ENCODE measurements around the gene SDF4. TPM values are rescaled to one million over a fixed set of nuclear protein-coding genes. Genes with fewer than 3 reads are reported as not detected.

SDF4 gene
- total and polyA plus RNA-seq, 2 of the 8 experiments (the other 6 are each of a cell fraction or from before 2014, with no cell fraction given): 45.5 to 75.6 TPM

- TF ChIP-seq KDM4A (IDR thresholded peaks at IDR 0.05; ENCODE audit: low read depth, low read length, severe bottlenecking): no peak
- no peak for TF ChIP-seq JUND (IDR thresholded peaks at IDR 0.05; ENCODE audit: low read length)
These were observed 20.0 kb downstream of the SDF4 start (continued) for GRCh38 chr1:1211541-1212441.

Data from H1 (cell line).